OCI-LY1 (cell line): Measurements from ENCODE around the gene TLL2.

ENCODE experiments used
- EZH2 ChIP-seq: fragments of 200-600 bp; sonication (generic), shearing (Covaris generic); IDR thresholded peaks from 2 replicates; pipeline ENCODE4 v1.8.0; 2017; ENCODE audit warnings: borderline replicate concordance, mixed run types, mild to moderate bottlenecking, antibody characterized with exemption, low read length, moderate library complexity, mixed read lengths
- TF ChIP-seq, protein P1 (sequence below): fragments of 200-600 bp; sonication (generic), shearing (Covaris generic); IDR thresholded peaks from 2 replicates; pipeline ENCODE4 v1.5.1; 2017; ENCODE audit warnings: mild to moderate bottlenecking, antibody characterized with exemption, low read length, moderate library complexity, mixed read lengths

DNA sequence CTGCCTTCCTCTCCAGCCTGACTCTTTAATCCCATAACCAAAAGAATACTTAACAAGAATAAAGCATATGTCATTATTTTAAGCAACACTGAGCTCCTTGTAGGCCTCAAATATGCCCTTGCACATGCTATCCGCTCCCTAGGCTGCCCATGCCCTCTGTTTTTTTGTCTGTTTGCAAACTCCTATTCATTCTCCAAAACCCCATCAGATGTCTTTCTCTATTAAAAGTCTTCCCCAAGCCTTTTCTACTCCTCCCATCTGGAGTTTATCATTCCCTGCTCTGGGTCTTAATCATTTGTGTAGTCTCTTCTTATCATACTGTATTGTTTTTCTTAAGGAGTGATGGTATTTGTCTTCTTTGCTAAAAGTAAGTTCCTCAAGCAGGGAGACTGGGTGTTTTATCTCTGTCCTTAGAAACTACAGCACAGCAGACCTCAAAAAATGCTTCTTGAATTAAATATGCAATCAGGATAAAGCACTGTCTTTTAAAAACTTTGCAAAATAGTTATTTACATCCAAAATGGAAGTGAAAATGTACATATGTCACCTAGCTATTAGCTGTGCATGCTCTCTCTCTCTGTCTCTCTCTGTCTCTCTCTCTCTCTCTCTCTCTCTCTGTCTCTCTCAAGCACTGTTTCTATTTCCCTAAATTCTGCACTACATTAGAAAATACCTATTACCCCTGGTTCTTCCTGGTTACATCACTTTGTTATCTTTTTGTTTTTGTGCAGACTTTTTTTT lies 98.4 kb downstream of the TLL2 start:
- TF ChIP-seq, protein P1, sequence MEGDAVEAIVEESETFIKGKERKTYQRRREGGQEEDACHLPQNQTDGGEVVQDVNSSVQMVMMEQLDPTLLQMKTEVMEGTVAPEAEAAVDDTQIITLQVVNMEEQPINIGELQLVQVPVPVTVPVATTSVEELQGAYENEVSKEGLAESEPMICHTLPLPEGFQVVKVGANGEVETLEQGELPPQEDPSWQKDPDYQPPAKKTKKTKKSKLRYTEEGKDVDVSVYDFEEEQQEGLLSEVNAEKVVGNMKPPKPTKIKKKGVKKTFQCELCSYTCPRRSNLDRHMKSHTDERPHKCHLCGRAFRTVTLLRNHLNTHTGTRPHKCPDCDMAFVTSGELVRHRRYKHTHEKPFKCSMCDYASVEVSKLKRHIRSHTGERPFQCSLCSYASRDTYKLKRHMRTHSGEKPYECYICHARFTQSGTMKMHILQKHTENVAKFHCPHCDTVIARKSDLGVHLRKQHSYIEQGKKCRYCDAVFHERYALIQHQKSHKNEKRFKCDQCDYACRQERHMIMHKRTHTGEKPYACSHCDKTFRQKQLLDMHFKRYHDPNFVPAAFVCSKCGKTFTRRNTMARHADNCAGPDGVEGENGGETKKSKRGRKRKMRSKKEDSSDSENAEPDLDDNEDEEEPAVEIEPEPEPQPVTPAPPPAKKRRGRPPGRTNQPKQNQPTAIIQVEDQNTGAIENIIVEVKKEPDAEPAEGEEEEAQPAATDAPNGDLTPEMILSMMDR: no peak
- TF ChIP-seq EZH2: no peak
